IMR-90 (cell line): ENCODE data around the gene ENAH. TPM values are rescaled to one million over a fixed set of nuclear protein-coding genes. Genes with fewer than 3 reads are reported as not detected.

Experiments used
- ATAC-seq: fragments of 200-7000 bp; cut with Tn5 transposase; 2 replicates; pipeline ENCODE4 v1.9.1; 2020; ENCODE audit warnings: low read depth, mild to moderate bottlenecking, moderate library complexity
- BruUV-seq: library from RNA; stranded (reverse); fragments of 400-500 nt; replicated peaks from 2 replicates; lab custom pipeline; 2021; lab: Mats Ljungman, UMichigan
- CTCF ChIA-PET: fragments of 300-600 bp; formaldehyde crosslinking; extraction: SDS; loops from one replicate; lab custom pipeline; 2021; ENCODE audit warnings: antibody characterized with exemption; lab: Yijun Ruan, JAX
- POLR2A ChIA-PET: fragments of 300-600 bp; sonication (Branson Sonifier 250); formaldehyde crosslinking; loops from one replicate; lab custom pipeline; 2022; ENCODE audit warnings: antibody characterized with exemption; ENCODE audit not compliant: unreplicated experiment; lab: Charles Lee
- DNase-seq: peaks from one replicate; pipeline ENCODE4 v3.0.0; 2013
- H2AFZ ChIP-seq: replicated peaks from 2 replicates; pipeline ENCODE3; 2013; ENCODE audit warnings: low read length, mild to moderate bottlenecking; ENCODE audit not compliant: poor library complexity
- H2AK5ac ChIP-seq: 2 replicates; pipeline ENCODE4 v1.6.1; 2013; ENCODE audit warnings: low read depth, low read length, inconsistent platforms
- H2AK9ac ChIP-seq: replicated peaks from 2 replicates; pipeline ENCODE3; 2013; ENCODE audit warnings: mild to moderate bottlenecking, low read depth, low read length, moderate library complexity; ENCODE audit not compliant: poor library complexity
- H2BK120ac ChIP-seq: 2 replicates; pipeline ENCODE4 v1.6.1; 2013; ENCODE audit warnings: low read depth, low read length, inconsistent platforms
- H2BK15ac ChIP-seq: 3 replicates; pipeline ENCODE4 v1.6.1; 2013; ENCODE audit warnings: low read depth, low read length, inconsistent platforms
- H2BK20ac ChIP-seq: 2 replicates; pipeline ENCODE4 v1.6.1; 2013; ENCODE audit warnings: low read depth, mild to moderate bottlenecking, inconsistent platforms, low read length, moderate library complexity
- H2BK5ac ChIP-seq: 2 replicates; pipeline ENCODE4 v1.6.1; 2013; ENCODE audit warnings: mild to moderate bottlenecking, low read depth, low read length, inconsistent platforms; ENCODE audit not compliant: poor library complexity, severe bottlenecking
- H3K14ac ChIP-seq: replicated peaks from 2 replicates; pipeline ENCODE4 v1.6.1; 2013; ENCODE audit warnings: low read depth, low read length, inconsistent platforms
- H3K18ac ChIP-seq: 2 replicates; pipeline ENCODE4 v1.6.1; 2013; ENCODE audit warnings: low read depth, low read length, control low read depth
- H3K23ac ChIP-seq: 2 replicates; pipeline ENCODE4 v1.6.1; 2013; ENCODE audit warnings: low read depth, low read length, inconsistent platforms
- H3K27ac ChIP-seq: 2 replicates; pipeline ENCODE4 v1.5.1; 2013; ENCODE audit warnings: mild to moderate bottlenecking, control low read depth, low read length; ENCODE audit not compliant: insufficient read depth
- H3K27me3 ChIP-seq: 2 replicates; pipeline ENCODE4 v1.6.1; 2013; ENCODE audit warnings: low read length; ENCODE audit not compliant: control insufficient read depth, insufficient read depth
- H3K36me3 ChIP-seq: 2 replicates; pipeline ENCODE4 v1.6.1; 2013; ENCODE audit warnings: low read length, mixed read lengths; ENCODE audit not compliant: control insufficient read depth, insufficient read depth
- H3K4ac ChIP-seq: 2 replicates; pipeline ENCODE4 v1.6.1; 2013; ENCODE audit warnings: low read depth, low read length, inconsistent platforms
- H3K4me1 ChIP-seq: 2 replicates; pipeline ENCODE4 v1.6.1; 2013; ENCODE audit warnings: low read length, mixed read lengths; ENCODE audit not compliant: control insufficient read depth, insufficient read depth
- H3K4me2 ChIP-seq: 2 replicates; pipeline ENCODE4 v1.6.1; 2013; ENCODE audit warnings: low read depth, mild to moderate bottlenecking, control low read depth, low read length, moderate library complexity
- H3K4me3 ChIP-seq: 2 replicates; pipeline ENCODE4 v1.5.1; 2013; ENCODE audit warnings: low read depth, mild to moderate bottlenecking, control low read depth, low read length, moderate library complexity; ENCODE audit not compliant: insufficient read depth
- H3K56ac ChIP-seq: 2 replicates; pipeline ENCODE4 v1.6.1; 2013; ENCODE audit warnings: low read length, inconsistent platforms; ENCODE audit not compliant: insufficient read depth; ENCODE audit errors: extremely low read depth
- H3K79me1 ChIP-seq, 2 experiments: 2 replicates each; pipeline ENCODE4 v1.6.1; 2013; ENCODE audit warnings: low read length in 2 of 2, inconsistent platforms in 1 of 2, low read depth in 1 of 2
- H3K9ac ChIP-seq: 2 replicates; pipeline ENCODE4 v1.6.1; 2013; ENCODE audit warnings: low read depth, low read length, control low read depth
- H3K9me1 ChIP-seq: 2 replicates; pipeline ENCODE4 v1.6.1; 2013; ENCODE audit warnings: low read length, inconsistent platforms; ENCODE audit not compliant: insufficient read depth
- H3K9me3 ChIP-seq: 2 replicates; pipeline ENCODE4 v1.6.1; 2013; ENCODE audit warnings: low read length; ENCODE audit not compliant: control insufficient read depth, insufficient read depth
- H4K20me1 ChIP-seq: 2 replicates; pipeline ENCODE4 v1.6.1; 2013; ENCODE audit warnings: low read length, inconsistent platforms; ENCODE audit not compliant: insufficient read depth
- H4K5ac ChIP-seq: 2 replicates; pipeline ENCODE4 v1.6.1; 2013; ENCODE audit warnings: mild to moderate bottlenecking, low read depth, low read length, control low read depth
- H4K8ac ChIP-seq, 2 experiments: 2 replicates each; pipeline ENCODE4 v1.6.1; 2013; ENCODE audit warnings: low read depth in 2 of 2, low read length in 2 of 2, control low read depth in 1 of 2, inconsistent platforms in 1 of 2
- H4K91ac ChIP-seq: 2 replicates; pipeline ENCODE4 v1.6.1; 2013; ENCODE audit warnings: low read depth, low read length, inconsistent platforms; ENCODE audit not compliant: insufficient read depth
- BHLHE40 ChIP-seq: fragments of 150-350 bp; IDR thresholded peaks from 2 replicates; pipeline ENCODE4 v1.6.1; 2016; ENCODE audit warnings: mild to moderate bottlenecking, low read depth, low read length
- CEBPB ChIP-seq: IDR thresholded peaks from 2 replicates; pipeline ENCODE4 v1.6.1; 2012; ENCODE audit warnings: low read depth, low read length, improper control_type of control experiment
- CHD1 ChIP-seq: IDR thresholded peaks from 2 replicates; pipeline ENCODE4 v1.6.1; 2012; ENCODE audit warnings: low read depth, low read length, improper control_type of control experiment
- MAZ ChIP-seq: IDR thresholded peaks from 2 replicates; pipeline ENCODE4 v1.6.1; 2012; ENCODE audit warnings: low read depth, mild to moderate bottlenecking, low read length, improper control_type of control experiment, moderate library complexity, borderline replicate concordance
- POLR2A ChIP-seq: IDR thresholded peaks from 2 replicates; pipeline ENCODE4 v1.6.1; 2012; ENCODE audit warnings: mild to moderate bottlenecking, low read depth, low read length
- RCOR1 ChIP-seq: IDR thresholded peaks from 2 replicates; pipeline ENCODE4 v1.6.1; 2012; ENCODE audit warnings: mild to moderate bottlenecking, low read length, improper control_type of control experiment; ENCODE audit not compliant: insufficient replicate concordance
- RFX5 ChIP-seq: IDR thresholded peaks from 2 replicates; pipeline ENCODE4 v1.8.0; 2012; ENCODE audit warnings: low read depth, mild to moderate bottlenecking, low read length, moderate library complexity
- WGBS, 2 experiments: methylation state at CpG; one replicate each; pipeline versions ENCODE4 v1.1.5 to v1.1.7; 2013; ENCODE audit warnings: missing lambda C conversion rate in 2 of 2; ENCODE audit not compliant: insufficient read length in 1 of 2; ENCODE audit errors: extremely low coverage in 2 of 2; 5-methylcytosine and 5-hydroxymethylcytosine counted together
- dilution Hi-C: fragments of 300-500 bp; cut with HindIII; formaldehyde crosslinking; loops from one replicate; pipeline ENCODE4 v1.14.3; 2018; ENCODE audit warnings: low sequenced_read_pairs; ENCODE audit not compliant: unreplicated experiment
- in situ Hi-C: fragments of 300-500 bp; cut with MboI; formaldehyde crosslinking; loops from 3 replicates; pipeline ENCODE4 v1.14.3; 2019; ENCODE audit warnings: low sequenced_read_pairs, inconsistent platforms, mixed read lengths
- intact Hi-C: fragments of 100-400 bp; cut with micrococcal nuclease; formaldehyde crosslinking; loops from 2 replicates; pipeline ENCODE4 v1.10.0; 2022
- polyA plus RNA-seq, 3 experiments: library from polyadenylated mRNA; depleted of rRNA; stranded (reverse); fragments of >200 nt; gene quantifications; 2 replicates each; pipeline ENCODE4 v1.2.3, GENCODE V29; 2012; ENCODE audit warnings: low replicate concordance in 1 of 3
- total RNA-seq: library from RNA; depleted of rRNA; stranded (reverse); fragments of >200 nt; gene quantifications from 2 replicates; pipeline ENCODE4 v1.2.3, GENCODE V29; 2012

Gene ENAH
- total and polyA plus RNA-seq, 2 of the 4 experiments (the other 2 are of a cell fraction): 61.3 to 86.9 TPM

- no peak overlapping the region for H4K8ac ChIP-seq
- no peak overlapping the region for H2BK15ac ChIP-seq
- in situ Hi-C loops (no loop called here), dilution Hi-C loops (loop anchor here (25.0 kb wide), 1 partner anchor 535 kb away; the partner anchor contains the start of gene SDE2), intact Hi-C loops (no loop called here)
- TF ChIP-seq CEBPB (no peak), MAZ (no peak), CHD1 (no peak), BHLHE40 (no peak), RCOR1 (no peak), POLR2A (no peak), RFX5 (no peak)
- no TSS peak for BruUV-seq
- H3K36me3 ChIP-seq: no peaks in the 10 kb centered on the region
- peaks cover 9% of the 10 kb centered on the region for H3K4me1 ChIP-seq
- H3K18ac ChIP-seq: no peak overlapping the region
- no peak for ATAC-seq
- no peak overlapping the region for H2BK5ac ChIP-seq
- H2AK5ac ChIP-seq: no peak overlapping the region
- H4K5ac ChIP-seq: no peak overlapping the region
- no peak overlapping the region for H3K4ac ChIP-seq
- CTCF ChIA-PET: no interaction called here
- H3K79me1 ChIP-seq: no peaks in the 10 kb centered on the region
- H4K91ac ChIP-seq: no peak overlapping the region
- H2BK120ac ChIP-seq: no peak overlapping the region
- peaks cover 3% of the 10 kb centered on the region; the same call in 1 of the 2 replicates for H3K9me1 ChIP-seq
- no peak overlapping the region for H3K14ac ChIP-seq
- H2BK20ac ChIP-seq: no peak overlapping the region
- WGBS, 2 experiments: 87% methylated on average over 14 of the region's 25 CpGs; no CpG with 5 or more reads in 1 of the 2 experiments
- POLR2A ChIA-PET: no interaction called here
- H4K20me1 ChIP-seq: peaks cover 3% of the 10 kb centered on the region; the same call in 1 of the 2 replicates
- no peak overlapping the region for H3K56ac ChIP-seq
- H3K4me2 ChIP-seq: no peak overlapping the region
- H3K9ac ChIP-seq: no peak overlapping the region
- no peak overlapping the region for H3K4me3 ChIP-seq
- H3K27ac ChIP-seq: no peak overlapping the region
- H2AK9ac ChIP-seq: no peak overlapping the region
- no peak for DNase-seq
- peak overlapping the region; percentile 7 for H2AFZ ChIP-seq
- no peaks in the 10 kb centered on the region for H3K27me3 ChIP-seq
- no peaks in the 10 kb centered on the region for H3K9me3 ChIP-seq
- no peak overlapping the region for H3K23ac ChIP-seq
These were observed 200.9 kb downstream of the ENAH start for GRCh38 chr1:225451840-225452515.
